Stimulated activated naive CD4-positive, alpha-beta T cell treated with Interleukin-2 at 50 U/mL for 16 hours (primary cell): ENCODE data around the gene TYW1.
"Not testable (repeated sequence)": the region's sequence is repeated elsewhere in the genome, so short reads cannot be mapped to it uniquely, and the experiment has no call there.

ENCODE experiments used
- DNase-seq: peaks from one replicate; lab custom pipeline; 2025; lab: John Stamatoyannopoulos, UW

The TYW1 gene

GRCh38 chr7:67251986-67252558, 255.4 kb downstream of the TYW1 start:
- DNase-seq, result no peak

DNA sequence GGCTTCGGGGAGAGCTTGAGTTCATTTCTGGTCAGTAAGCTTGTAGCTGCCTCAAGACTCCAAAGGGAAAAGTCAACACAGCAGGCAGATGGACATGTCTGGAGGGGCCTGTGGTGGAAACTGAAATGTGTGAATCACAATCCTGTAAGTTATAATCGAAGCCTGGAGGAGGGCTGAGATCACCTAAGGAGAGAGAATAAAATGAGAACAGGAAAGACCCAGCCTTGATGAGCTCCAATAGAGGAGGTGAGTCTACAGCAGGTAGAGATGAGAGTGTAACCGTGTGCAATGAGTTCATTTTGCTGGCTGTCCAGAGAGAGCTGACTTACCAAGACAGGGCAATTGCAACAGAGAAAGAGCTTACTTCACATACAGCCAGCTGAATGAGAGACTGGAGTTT, 258.4 kb downstream of the TYW1 start:
- DNase-seq, result not testable (repeated sequence)

- DNase-seq, result not testable (repeated sequence)
Observed at GRCh38 chr7:67257779-67258178, 261.1 kb downstream of the TYW1 start.

- not testable (repeated sequence) for DNase-seq
Observed at GRCh38 chr7:67259363-67259762, 262.7 kb downstream of the TYW1 start.

GRCh38 chr7:67260166-67260586, 263.5 kb downstream of the TYW1 start:
- DNase-seq, result not testable (repeated sequence)

DNA sequence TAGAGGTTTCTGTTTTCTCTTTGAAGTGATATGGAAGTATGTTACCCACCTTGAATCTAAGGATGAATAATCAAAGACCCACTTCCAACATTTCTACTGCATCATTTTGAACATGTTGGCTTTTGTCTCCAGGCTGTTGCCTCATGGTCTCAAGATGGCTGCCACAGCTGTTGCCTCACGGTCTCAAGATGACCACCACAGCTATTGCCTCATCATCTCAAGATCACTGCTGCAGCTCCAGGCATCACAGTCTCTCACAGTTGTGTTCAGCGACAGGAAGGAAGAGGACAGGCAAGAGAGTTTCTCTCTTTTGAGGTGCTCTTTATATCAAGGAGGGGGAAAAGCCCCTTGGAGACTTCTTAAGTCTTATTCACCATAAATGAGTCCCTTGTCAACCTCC, 267.4 kb downstream of the TYW1 start:
- not testable (repeated sequence) for DNase-seq

DNA sequence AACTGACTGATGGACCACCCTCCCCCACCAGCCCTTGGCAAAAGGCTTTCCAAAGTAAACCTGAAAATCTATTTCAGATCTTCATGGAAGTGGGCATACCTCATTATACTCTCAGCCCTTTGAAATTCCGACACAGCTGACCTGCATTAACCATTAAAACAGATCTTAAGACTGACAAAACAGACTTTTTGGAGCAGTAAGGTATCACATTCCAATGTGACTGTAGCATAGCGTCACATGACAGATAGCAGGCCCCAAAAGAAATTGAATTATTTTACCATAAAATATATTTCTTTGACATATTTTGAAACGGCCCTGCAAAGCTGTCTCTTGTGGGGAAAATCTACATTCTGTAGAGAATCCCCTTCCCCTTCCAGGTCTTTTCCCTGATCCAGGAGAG, 269.4 kb downstream of the TYW1 start:
- DNase-seq, result not testable (repeated sequence)

GRCh38 chr7:67267914-67268313, 271.3 kb downstream of the TYW1 start:
- DNase-seq, result no peak

DNA sequence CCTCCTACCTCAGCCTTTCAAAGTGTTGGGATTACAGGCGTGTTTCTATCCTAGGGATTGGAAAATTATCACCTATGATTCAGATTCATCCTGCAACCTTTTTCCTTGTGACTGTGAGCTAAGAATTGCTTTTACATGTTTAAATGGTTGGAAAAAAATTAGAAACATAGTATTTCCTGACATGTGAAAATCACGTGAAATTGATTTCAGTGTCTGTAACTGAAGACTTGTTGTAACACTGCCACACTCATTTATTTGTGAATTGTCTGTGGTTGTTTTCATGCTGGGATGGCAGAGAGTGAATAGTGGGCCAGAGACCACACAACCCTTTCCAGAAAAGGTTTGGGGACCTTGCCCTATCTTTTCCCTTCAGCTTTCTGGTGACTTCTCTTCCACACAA, 273.3 kb downstream of the TYW1 start:
- DNase-seq, result not testable (repeated sequence)
